HUES64 (cell line): Measurements from ENCODE around the gene FAM241B.

Source experiments
- H3K27ac ChIP-seq: 2 replicates; pipeline ENCODE4 v1.7.0; 2013; ENCODE audit warnings: low read depth, low read length, inconsistent platforms
- H3K27me3 ChIP-seq: 2 replicates; pipeline ENCODE4 v1.6.1; 2013; ENCODE audit warnings: mild to moderate bottlenecking, low read length; ENCODE audit not compliant: insufficient read depth
- H3K36me3 ChIP-seq: 2 replicates; pipeline ENCODE4 v1.6.1; 2013; ENCODE audit warnings: mild to moderate bottlenecking, low read length; ENCODE audit not compliant: insufficient read depth
- H3K4me1 ChIP-seq: 2 replicates; pipeline ENCODE4 v1.6.1; 2013; ENCODE audit warnings: mild to moderate bottlenecking, low read length, moderate library complexity; ENCODE audit not compliant: insufficient read depth
- H3K4me3 ChIP-seq: 2 replicates; pipeline ENCODE4 v1.5.1; 2013; ENCODE audit warnings: mild to moderate bottlenecking, low read length, moderate library complexity
- H3K9ac ChIP-seq: 2 replicates; pipeline ENCODE4 v1.6.1; 2013; ENCODE audit warnings: mild to moderate bottlenecking, low read depth, low read length
- H3K9me3 ChIP-seq: 2 replicates; pipeline ENCODE4 v1.6.1; 2013; ENCODE audit warnings: low read depth, low read length; ENCODE audit not compliant: insufficient read depth
- WGBS: fragments of 150-250, 120-280 bp; methylation state at CpG from one replicate; pipeline ENCODE4 v1.1.7; 2013; ENCODE audit warnings: missing lambda C conversion rate; 5-methylcytosine and 5-hydroxymethylcytosine counted together

The FAM241B gene

DNA sequence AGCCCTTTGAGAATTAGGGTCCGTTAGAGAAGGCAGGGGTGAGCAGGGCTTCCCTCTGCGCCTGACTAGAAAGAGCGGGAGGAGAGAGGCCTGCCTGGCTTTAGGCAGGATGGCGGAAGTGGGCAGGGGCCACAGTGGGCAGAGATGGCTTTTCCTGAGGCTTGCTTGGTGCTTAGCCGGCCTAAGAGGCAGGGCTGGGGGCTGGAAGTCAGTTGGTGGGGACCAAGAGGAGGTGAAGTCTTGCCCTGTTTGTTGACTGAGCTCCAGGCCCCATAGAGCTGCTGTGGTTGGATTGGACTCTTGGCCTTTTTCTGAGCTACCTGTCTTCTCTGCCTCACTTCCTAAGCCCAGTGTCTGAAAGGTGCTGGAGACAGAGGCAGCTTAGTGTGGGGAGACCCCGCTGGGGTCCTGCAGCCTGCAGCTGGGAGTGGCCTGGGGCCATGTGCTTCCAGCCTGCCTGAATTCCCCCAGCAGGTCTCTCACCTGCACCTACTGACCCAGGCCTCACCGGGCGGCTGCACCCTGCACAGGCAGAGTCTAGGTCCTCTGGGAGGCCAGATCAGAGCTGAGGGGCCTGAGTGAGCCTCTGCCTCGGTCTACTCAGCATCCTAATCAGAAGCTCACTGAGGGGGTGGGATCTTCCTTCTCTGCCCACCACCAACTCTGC is 4.8 kb downstream of the FAM241B start:
- no peaks in the 10 kb centered on the region for H3K4me1 ChIP-seq
- H3K9me3 ChIP-seq: no peaks in the 10 kb centered on the region
- no peak overlapping the region for H3K9ac ChIP-seq
- H3K27ac ChIP-seq: no peak overlapping the region
- H3K36me3 ChIP-seq: peaks cover 24% of the 10 kb centered on the region
- 93% methylated on average over 9 of the region's 9 CpGs for WGBS
- H3K4me3 ChIP-seq: no peak overlapping the region
- H3K27me3 ChIP-seq: peaks cover 16% of the 10 kb centered on the region

DNA sequence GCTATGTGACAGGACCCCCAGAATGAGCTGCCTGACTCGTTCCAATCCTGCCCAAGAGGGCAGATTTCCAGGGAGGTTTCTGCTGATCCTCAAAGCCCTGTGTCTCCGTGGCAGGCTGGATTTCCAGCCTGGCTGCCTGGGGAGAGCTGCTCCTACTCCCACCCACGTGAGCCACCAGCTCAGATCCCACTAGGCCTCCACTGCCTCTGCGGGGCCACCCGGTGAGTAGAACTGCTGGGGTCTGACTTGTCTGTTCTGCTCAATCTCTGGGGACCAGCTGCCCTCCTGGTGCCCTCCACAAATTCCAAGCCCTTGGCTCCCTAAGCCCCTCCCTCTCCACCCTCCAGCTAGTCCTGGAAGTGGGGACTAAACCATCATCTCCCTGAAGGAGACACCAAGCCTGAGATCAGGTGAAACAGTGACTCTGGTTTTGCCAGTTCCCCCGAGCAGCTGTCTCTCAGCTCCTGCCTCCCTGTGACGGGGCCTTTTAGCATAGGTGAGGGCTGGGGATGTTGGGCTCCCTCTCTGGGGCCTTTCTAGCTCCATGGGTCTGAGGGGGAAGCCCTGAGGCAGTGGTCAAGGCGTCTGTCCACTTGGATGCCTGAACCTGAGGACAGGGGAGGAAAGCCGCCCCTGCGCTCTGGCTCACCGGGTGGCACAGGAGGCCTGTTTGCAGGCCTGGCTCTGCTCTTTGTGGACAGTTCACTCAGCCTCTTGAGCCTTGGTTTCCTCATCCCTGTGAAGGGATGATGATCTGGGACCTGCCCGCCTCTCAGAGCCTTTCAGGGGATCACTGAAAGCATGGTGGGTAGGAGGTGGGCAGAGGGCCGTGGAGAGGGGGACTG is 5.6 kb downstream of the FAM241B start:
- H3K36me3 ChIP-seq: peaks cover 24% of the 10 kb centered on the region
- WGBS: 82% methylated on average over 13 of the region's 13 CpGs

DNA sequence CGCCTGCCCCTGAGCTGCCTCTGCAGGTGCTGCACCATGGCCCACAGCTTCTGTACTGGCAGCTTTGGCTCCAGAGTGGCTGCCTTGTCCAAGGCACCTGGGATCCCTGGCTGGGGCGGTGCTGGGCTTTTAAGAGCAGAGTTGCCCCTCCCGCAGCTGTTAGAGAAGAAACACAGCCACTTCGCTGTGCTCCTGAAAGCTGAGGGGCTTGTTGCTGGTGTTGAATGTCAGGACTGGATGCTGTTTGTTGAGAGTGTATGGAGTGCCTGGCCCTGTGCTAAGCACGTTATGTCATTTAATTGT is 6.2 kb downstream of the FAM241B start:
- peaks cover 5% of the 10 kb centered on the region for H3K27me3 ChIP-seq
- H3K4me3 ChIP-seq: no peak overlapping the region
- no peaks in the 10 kb centered on the region for H3K4me1 ChIP-seq
- peaks cover 24% of the 10 kb centered on the region for H3K36me3 ChIP-seq
- WGBS: 82% methylated on average over 5 of the region's 5 CpGs
- no peak overlapping the region for H3K27ac ChIP-seq
- no peak overlapping the region for H3K9ac ChIP-seq
- no peaks in the 10 kb centered on the region for H3K9me3 ChIP-seq

More for the DNA sequence above, 5.6 kb downstream of the FAM241B start:
- Histone ChIP-seq H3K4me1 (no peaks in the 10 kb centered on the region), H3K27ac (no peak overlapping the region), H3K9me3 (no peaks in the 10 kb centered on the region), H3K27me3 (peaks cover 11% of the 10 kb centered on the region), H3K4me3 (no peak overlapping the region), H3K9ac (no peak overlapping the region)

DNA sequence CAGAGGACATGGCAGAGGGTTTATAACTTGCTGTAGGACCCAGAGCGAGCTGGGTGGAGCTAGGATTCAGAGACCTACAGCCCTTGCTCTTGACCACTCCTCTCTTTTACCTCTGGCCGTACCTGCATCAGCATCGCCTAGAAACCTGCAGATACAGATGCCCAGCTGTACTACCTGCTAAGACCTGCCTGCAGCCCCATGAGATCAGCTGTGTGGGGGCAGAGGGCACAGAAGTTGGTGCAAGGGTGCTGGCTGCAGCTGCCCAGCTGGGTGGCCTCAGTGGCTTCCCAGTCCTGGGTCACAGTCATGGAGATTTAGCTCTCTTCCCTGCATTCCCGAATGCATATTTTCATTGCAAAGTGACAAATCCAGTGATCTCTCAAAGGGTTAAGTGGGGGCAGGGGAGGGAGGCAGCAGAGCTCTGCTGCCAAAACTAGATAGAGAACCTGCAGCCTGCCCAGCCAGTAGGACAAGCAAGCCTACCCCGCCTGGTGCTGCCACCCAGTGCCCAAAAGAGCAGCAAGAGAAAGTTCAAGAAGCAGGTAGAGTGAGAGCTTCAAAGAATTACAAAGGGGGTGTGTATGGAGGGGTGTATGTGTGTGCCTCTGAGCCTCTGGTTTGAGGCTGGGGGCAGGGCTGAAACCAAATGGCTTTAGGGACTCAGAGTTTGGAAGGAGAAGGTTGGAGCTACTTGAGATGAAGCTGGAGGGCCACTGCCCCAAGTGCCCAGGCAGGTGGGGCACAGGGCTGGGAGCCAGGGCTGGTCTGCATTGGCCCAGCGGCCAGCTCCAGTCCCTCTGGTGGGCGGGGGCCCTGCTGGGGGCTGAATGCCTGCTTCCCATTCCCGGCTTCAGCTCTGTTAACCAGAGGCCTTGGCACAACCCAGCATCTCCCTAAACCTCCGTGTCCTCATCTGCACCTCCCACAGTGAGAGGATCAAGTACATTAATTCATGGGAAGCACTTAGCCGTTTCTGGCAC is 6.9 kb downstream of the FAM241B start:
- H3K9me3 ChIP-seq: no peaks in the 10 kb centered on the region
- H3K27me3 ChIP-seq: no peaks in the 10 kb centered on the region
- WGBS: 63% methylated on average over 10 of the region's 10 CpGs
- H3K4me1 ChIP-seq: no peaks in the 10 kb centered on the region
- no peak overlapping the region for H3K9ac ChIP-seq
- H3K36me3 ChIP-seq: peaks cover 18% of the 10 kb centered on the region
- no peak overlapping the region for H3K27ac ChIP-seq
- no peak overlapping the region for H3K4me3 ChIP-seq

DNA sequence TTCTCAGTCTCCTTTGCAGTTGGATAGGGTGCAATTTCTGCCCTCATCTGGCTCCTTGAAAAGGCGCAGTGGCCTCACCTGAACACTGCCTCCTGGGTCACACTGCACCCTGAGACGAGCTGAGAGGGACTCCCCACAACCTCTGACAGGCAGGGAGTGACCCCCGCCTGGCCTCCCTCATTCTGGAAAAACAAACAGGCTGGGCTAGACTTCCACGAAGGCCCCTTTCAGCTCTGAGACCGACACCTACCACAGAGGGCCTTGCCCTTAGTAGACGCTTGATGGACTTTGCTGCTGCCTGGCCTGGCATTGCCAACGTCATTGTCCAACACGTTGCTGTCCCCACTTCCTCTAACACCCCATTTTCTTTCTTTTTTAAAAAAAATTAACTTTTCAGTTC is 8.6 kb downstream of the FAM241B start:
- Histone ChIP-seq H3K4me3 (no peak overlapping the region), H3K9me3 (no peaks in the 10 kb centered on the region), H3K36me3 (peaks cover 5% of the 10 kb centered on the region), H3K27ac (no peak overlapping the region), H3K9ac (no peak overlapping the region), H3K27me3 (no peaks in the 10 kb centered on the region), H3K4me1 (no peaks in the 10 kb centered on the region)
- 84% methylated on average over 8 of the region's 8 CpGs for WGBS

GRCh38 chr10:69639291-69640195 is 9.5 kb downstream of the FAM241B start:
- no peaks in the 10 kb centered on the region for H3K9me3 ChIP-seq
- no peaks in the 10 kb centered on the region for H3K27me3 ChIP-seq
- H3K9ac ChIP-seq: no peak overlapping the region
- no peaks in the 10 kb centered on the region for H3K4me1 ChIP-seq
- H3K27ac ChIP-seq: no peak overlapping the region
- H3K4me3 ChIP-seq: no peak overlapping the region
- WGBS: 65% methylated on average over 11 of the region's 11 CpGs
- no peaks in the 10 kb centered on the region for H3K36me3 ChIP-seq

GRCh38 chr10:69640196-69640980 is 10.3 kb downstream of the FAM241B start:
- WGBS: 87% methylated on average over 9 of the region's 9 CpGs
- no peak overlapping the region for H3K4me3 ChIP-seq

DNA sequence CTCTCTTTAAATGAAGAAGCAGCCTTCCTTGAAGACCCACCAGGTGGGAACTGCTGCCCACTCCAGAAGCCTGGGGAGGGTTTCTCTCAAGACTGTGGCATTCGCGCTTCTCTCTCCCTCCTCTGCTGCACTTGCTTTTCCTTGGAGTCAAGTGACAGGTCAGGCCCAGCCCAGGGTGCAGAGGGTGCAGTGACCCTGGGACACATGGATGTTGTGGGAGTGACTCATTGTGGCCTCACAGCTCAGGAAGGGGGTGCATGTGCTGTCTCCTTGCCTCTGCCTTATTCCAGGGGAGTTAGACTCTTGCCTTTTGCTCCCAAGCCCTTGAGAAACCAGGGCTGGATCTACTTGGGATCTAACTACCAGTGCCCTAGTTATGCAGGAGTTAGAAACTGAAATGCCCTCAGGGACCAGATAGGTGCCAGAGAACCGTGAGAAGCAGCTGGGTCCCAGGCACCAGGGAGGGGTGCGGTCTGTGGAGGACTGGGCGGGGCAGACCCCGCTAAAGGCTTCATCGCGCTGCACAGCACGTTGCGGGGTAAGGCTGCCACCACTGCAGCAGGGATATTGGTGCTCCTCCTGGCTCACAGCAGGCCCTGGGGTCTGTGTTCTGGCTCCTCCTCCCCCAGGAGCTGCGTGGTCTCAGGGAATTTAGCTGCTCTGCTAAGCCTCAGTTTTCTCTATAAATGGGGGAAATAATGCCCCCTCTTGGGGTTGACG is 11.4 kb downstream of the FAM241B start:
- no peak overlapping the region for H3K27ac ChIP-seq
- peaks cover 7% of the 10 kb centered on the region; the same call in 1 of the 2 replicates for H3K4me1 ChIP-seq
- H3K36me3 ChIP-seq: no peaks in the 10 kb centered on the region
- H3K4me3 ChIP-seq: no peak overlapping the region
- no peaks in the 10 kb centered on the region for H3K9me3 ChIP-seq
- H3K27me3 ChIP-seq: no peaks in the 10 kb centered on the region
- 64% methylated on average over 11 of the region's 12 CpGs for WGBS
- no peak overlapping the region for H3K9ac ChIP-seq

More at GRCh38 chr10:69640196-69640980, 10.3 kb downstream of the FAM241B start:
- Histone ChIP-seq H3K27ac (no peak overlapping the region), H3K9me3 (no peaks in the 10 kb centered on the region), H3K9ac (no peak overlapping the region), H3K36me3 (no peaks in the 10 kb centered on the region), H3K4me1 (no peaks in the 10 kb centered on the region), H3K27me3 (no peaks in the 10 kb centered on the region)

GRCh38 chr10:69642747-69643146 is 12.7 kb downstream of the FAM241B start:
- H3K9me3 ChIP-seq: no peaks in the 10 kb centered on the region
- 93% methylated on average over 5 of the region's 5 CpGs for WGBS
- H3K36me3 ChIP-seq: no peaks in the 10 kb centered on the region

More at GRCh38 chr10:69642747-69643146, 12.7 kb downstream of the FAM241B start:
- H3K4me3 ChIP-seq: no peak overlapping the region
- H3K27ac ChIP-seq: no peak overlapping the region
- H3K27me3 ChIP-seq: no peaks in the 10 kb centered on the region
- no peak overlapping the region for H3K9ac ChIP-seq
- H3K4me1 ChIP-seq: peaks cover 13% of the 10 kb centered on the region; the same call in 1 of the 2 replicates
